Measurements from ENCODE around the gene MRAP2. TPM values are rescaled to one million over a fixed set of nuclear protein-coding genes. Genes with fewer than 3 reads are reported as not detected.

MRAP2 gene
- total and polyA plus RNA-seq, 2 experiments from 2014 or later, result 6.1 to 13.5 TPM

DNA sequence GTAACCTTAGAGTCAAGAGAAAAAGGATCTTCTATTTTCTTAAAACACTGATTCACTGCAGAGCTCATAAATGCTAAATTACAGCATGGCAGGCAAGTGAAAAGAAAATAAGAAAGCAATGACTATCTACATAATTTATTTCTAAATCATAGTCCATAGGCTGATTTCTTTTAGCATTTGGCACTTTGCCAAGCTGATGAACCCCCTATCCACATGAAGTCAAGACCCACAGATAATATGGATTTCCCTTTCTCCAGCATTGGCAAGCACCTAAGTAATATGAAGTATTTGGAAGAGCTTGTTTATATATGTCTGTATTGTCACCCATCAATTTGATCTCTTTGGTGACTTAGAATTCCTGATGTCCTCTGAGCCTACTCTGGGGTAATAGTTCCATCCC lies 47.9 kb upstream of the MRAP2 start:
- Mint-ChIP-seq H3K9me3 (peaks cover 3% of the 10 kb centered on the region; the same call in 1 of the 3 replicates), H3K36me3 (ENCODE audit: low read depth) (no peaks in the 10 kb centered on the region), H3K4me3 (no peak overlapping the region)

More for the DNA sequence above, 47.9 kb upstream of the MRAP2 start:
- no peak for DNase-seq (ENCODE audit: low spot score)
- Histone ChIP-seq H3K36me3 (ENCODE audit: insufficient read depth) (no peaks in the 10 kb centered on the region), H3K4me2 (no peak overlapping the region), H3K27me3 (ENCODE audit: insufficient read depth) (no peaks in the 10 kb centered on the region), H3K27ac (ENCODE audit: low read depth) (no peak overlapping the region), H2AFZ (no peak overlapping the region), H4K20me1 (replicated peaks; ENCODE audit: insufficient read depth) (no peaks in the 10 kb centered on the region), H3K4me3 (no peak overlapping the region), H3K9me2 (ENCODE audit: insufficient read depth) (peaks cover 12% of the 10 kb centered on the region; the same call in 1 of the 2 replicates), H3F3A (replicated peaks; ENCODE audit: low read depth) (no peaks in the 10 kb centered on the region), H3K79me2 (replicated peaks; ENCODE audit: insufficient read depth) (no peaks in the 10 kb centered on the region), H3K4me1 (ENCODE audit: insufficient read depth) (no peaks in the 10 kb centered on the region)
- Mint-ChIP-seq H3K27ac (no peak overlapping the region), H3K27me3 (ENCODE audit: insufficient read depth, low read depth, poor library complexity) (no peaks in the 10 kb centered on the region), H3K4me1 (no peaks in the 10 kb centered on the region)
- no peak for ATAC-seq
- TF ChIP-seq STAT1 (IDR thresholded peaks at IDR 0.05; ENCODE audit: unreplicated experiment) (no peak), EZH2 (IDR thresholded peaks at IDR 0.05; ENCODE audit: low read depth, unreplicated experiment) (no peak), POLR2AphosphoS5 (IDR thresholded peaks at IDR 0.05; ENCODE audit: low read depth) (no peak), EZH2phosphoT487 (IDR thresholded peaks at IDR 0.05; ENCODE audit: unreplicated experiment) (no peak), ZNF331 (CRISPR knock-in tag; IDR thresholded peaks at IDR 0.05; ENCODE audit: low read depth) (no peak), CREB1 (CRISPR knock-in tag; IDR thresholded peaks at IDR 0.05; ENCODE audit: low read depth) (no peak), ZNF114 (CRISPR knock-in tag; IDR thresholded peaks at IDR 0.05) (no peak), JUNB (IDR thresholded peaks at IDR 0.05; ENCODE audit: unreplicated experiment) (no peak), NANOG (IDR thresholded peaks at IDR 0.05; ENCODE audit: borderline replicate concordance) (no peak)
- TF ChIP-seq, protein P1, sequence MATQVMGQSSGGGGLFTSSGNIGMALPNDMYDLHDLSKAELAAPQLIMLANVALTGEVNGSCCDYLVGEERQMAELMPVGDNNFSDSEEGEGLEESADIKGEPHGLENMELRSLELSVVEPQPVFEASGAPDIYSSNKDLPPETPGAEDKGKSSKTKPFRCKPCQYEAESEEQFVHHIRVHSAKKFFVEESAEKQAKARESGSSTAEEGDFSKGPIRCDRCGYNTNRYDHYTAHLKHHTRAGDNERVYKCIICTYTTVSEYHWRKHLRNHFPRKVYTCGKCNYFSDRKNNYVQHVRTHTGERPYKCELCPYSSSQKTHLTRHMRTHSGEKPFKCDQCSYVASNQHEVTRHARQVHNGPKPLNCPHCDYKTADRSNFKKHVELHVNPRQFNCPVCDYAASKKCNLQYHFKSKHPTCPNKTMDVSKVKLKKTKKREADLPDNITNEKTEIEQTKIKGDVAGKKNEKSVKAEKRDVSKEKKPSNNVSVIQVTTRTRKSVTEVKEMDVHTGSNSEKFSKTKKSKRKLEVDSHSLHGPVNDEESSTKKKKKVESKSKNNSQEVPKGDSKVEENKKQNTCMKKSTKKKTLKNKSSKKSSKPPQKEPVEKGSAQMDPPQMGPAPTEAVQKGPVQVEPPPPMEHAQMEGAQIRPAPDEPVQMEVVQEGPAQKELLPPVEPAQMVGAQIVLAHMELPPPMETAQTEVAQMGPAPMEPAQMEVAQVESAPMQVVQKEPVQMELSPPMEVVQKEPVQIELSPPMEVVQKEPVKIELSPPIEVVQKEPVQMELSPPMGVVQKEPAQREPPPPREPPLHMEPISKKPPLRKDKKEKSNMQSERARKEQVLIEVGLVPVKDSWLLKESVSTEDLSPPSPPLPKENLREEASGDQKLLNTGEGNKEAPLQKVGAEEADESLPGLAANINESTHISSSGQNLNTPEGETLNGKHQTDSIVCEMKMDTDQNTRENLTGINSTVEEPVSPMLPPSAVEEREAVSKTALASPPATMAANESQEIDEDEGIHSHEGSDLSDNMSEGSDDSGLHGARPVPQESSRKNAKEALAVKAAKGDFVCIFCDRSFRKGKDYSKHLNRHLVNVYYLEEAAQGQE (IDR thresholded peaks at IDR 0.05; ENCODE audit: unreplicated experiment), result no peak
- TF ChIP-seq, protein P2, sequence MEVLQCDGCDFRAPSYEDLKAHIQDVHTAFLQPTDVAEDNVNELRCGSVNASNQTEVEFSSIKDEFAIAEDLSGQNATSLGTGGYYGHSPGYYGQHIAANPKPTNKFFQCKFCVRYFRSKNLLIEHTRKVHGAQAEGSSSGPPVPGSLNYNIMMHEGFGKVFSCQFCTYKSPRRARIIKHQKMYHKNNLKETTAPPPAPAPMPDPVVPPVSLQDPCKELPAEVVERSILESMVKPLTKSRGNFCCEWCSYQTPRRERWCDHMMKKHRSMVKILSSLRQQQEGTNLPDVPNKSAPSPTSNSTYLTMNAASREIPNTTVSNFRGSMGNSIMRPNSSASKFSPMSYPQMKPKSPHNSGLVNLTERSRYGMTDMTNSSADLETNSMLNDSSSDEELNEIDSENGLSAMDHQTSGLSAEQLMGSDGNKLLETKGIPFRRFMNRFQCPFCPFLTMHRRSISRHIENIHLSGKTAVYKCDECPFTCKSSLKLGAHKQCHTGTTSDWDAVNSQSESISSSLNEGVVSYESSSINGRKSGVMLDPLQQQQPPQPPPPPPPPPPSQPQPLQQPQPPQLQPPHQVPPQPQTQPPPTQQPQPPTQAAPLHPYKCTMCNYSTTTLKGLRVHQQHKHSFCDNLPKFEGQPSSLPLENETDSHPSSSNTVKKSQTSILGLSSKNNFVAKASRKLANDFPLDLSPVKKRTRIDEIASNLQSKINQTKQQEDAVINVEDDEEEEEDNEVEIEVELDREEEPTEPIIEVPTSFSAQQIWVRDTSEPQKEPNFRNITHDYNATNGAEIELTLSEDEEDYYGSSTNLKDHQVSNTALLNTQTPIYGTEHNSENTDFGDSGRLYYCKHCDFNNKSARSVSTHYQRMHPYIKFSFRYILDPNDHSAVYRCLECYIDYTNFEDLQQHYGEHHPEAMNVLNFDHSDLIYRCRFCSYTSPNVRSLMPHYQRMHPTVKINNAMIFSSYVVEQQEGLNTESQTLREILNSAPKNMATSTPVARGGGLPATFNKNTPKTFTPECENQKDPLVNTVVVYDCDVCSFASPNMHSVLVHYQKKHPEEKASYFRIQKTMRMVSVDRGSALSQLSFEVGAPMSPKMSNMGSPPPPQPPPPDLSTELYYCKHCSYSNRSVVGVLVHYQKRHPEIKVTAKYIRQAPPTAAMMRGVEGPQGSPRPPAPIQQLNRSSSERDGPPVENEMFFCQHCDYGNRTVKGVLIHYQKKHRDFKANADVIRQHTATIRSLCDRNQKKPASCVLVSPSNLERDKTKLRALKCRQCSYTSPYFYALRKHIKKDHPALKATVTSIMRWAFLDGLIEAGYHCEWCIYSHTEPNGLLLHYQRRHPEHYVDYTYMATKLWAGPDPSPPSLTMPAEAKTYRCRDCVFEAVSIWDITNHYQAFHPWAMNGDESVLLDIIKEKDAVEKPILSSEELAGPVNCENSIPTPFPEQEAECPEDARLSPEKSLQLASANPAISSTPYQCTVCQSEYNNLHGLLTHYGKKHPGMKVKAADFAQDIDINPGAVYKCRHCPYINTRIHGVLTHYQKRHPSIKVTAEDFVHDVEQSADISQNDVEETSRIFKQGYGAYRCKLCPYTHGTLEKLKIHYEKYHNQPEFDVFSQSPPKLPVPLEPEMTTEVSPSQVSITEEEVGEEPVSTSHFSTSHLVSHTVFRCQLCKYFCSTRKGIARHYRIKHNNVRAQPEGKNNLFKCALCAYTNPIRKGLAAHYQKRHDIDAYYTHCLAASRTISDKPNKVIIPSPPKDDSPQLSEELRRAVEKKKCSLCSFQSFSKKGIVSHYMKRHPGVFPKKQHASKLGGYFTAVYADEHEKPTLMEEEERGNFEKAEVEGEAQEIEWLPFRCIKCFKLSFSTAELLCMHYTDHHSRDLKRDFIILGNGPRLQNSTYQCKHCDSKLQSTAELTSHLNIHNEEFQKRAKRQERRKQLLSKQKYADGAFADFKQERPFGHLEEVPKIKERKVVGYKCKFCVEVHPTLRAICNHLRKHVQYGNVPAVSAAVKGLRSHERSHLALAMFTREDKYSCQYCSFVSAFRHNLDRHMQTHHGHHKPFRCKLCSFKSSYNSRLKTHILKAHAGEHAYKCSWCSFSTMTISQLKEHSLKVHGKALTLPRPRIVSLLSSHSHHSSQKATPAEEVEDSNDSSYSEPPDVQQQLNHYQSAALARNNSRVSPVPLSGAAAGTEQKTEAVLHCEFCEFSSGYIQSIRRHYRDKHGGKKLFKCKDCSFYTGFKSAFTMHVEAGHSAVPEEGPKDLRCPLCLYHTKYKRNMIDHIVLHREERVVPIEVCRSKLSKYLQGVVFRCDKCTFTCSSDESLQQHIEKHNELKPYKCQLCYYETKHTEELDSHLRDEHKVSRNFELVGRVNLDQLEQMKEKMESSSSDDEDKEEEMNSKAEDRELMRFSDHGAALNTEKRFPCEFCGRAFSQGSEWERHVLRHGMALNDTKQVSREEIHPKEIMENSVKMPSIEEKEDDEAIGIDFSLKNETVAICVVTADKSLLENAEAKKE (CRISPR knock-in tag; IDR thresholded peaks at IDR 0.05), result no peak
- TF ChIP-seq, protein P3, sequence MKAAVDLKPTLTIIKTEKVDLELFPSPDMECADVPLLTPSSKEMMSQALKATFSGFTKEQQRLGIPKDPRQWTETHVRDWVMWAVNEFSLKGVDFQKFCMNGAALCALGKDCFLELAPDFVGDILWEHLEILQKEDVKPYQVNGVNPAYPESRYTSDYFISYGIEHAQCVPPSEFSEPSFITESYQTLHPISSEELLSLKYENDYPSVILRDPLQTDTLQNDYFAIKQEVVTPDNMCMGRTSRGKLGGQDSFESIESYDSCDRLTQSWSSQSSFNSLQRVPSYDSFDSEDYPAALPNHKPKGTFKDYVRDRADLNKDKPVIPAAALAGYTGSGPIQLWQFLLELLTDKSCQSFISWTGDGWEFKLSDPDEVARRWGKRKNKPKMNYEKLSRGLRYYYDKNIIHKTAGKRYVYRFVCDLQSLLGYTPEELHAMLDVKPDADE (IDR thresholded peaks at IDR 0.05), result no peak
- TF ChIP-seq, protein P4, sequence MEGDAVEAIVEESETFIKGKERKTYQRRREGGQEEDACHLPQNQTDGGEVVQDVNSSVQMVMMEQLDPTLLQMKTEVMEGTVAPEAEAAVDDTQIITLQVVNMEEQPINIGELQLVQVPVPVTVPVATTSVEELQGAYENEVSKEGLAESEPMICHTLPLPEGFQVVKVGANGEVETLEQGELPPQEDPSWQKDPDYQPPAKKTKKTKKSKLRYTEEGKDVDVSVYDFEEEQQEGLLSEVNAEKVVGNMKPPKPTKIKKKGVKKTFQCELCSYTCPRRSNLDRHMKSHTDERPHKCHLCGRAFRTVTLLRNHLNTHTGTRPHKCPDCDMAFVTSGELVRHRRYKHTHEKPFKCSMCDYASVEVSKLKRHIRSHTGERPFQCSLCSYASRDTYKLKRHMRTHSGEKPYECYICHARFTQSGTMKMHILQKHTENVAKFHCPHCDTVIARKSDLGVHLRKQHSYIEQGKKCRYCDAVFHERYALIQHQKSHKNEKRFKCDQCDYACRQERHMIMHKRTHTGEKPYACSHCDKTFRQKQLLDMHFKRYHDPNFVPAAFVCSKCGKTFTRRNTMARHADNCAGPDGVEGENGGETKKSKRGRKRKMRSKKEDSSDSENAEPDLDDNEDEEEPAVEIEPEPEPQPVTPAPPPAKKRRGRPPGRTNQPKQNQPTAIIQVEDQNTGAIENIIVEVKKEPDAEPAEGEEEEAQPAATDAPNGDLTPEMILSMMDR (conservative IDR thresholded peaks at IDR 0.05; ENCODE audit: low read depth in 2 of 2), result no peak

Data from GM23338 (cell line).